Prostate gland (tissue), 2 donors: ENCODE measurements around the gene ONECUT3.

Experiments
- CTCF ChIP-seq, 4 experiments: fragments of 200-600 bp in 2 of 4; fragments of 450-650 bp in 2 of 4; sonication (generic) in 2 of 4; IDR thresholded peaks; 1 replicate in 3 of 4; 2 replicates in 1 of 4; pipeline ENCODE4 v1.5.1; 2016 to 2019; ENCODE audit warnings: antibody characterized with exemption in 4 of 4, mild to moderate bottlenecking in 2 of 4, moderate library complexity in 2 of 4
- POLR2AphosphoS5 ChIP-seq: sonication (generic); formaldehyde crosslinking; IDR thresholded peaks from one replicate; pipeline ENCODE4 v1.6.1; 2017; ENCODE audit warnings: antibody characterized with exemption

DNA sequence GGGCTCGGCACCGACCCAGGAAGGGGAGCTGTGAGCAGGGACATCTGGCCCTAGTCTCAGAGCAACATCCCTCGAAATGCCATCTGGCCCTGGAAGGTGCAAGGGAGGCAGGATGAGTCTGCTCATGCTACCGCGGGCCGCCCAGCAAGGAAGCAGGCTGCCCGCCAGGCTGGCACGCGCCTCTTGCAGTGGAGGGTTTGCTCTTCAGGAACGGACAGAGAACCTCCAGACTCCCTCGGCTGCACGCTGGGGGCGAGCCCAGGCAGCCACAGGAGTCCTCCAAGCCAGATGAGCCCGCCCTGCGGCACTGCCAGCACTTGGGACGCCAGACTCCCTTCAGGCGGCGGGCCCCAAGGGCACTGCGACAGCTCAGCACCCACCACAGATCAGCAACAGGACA lies 68.9 kb downstream of the ONECUT3 start:
- TF ChIP-seq POLR2AphosphoS5 (no peak), CTCF (IDR thresholded peaks at IDR 0.05) (no peak)
